SK-N-MC (cell line): Measurements from ENCODE around the gene PSMC3.

Experiments used
- EZH2 ChIP-seq: fragments of 200-600 bp; sonication (generic); IDR thresholded peaks from one replicate; pipeline ENCODE4 v1.6.1; 2017; ENCODE audit warnings: antibody characterized with exemption
- POLR2AphosphoS5 ChIP-seq: IDR thresholded peaks from 2 replicates; pipeline ENCODE4 v1.6.1; 2012; ENCODE audit warnings: mild to moderate bottlenecking, low read depth, low read length, borderline replicate concordance

DNA sequence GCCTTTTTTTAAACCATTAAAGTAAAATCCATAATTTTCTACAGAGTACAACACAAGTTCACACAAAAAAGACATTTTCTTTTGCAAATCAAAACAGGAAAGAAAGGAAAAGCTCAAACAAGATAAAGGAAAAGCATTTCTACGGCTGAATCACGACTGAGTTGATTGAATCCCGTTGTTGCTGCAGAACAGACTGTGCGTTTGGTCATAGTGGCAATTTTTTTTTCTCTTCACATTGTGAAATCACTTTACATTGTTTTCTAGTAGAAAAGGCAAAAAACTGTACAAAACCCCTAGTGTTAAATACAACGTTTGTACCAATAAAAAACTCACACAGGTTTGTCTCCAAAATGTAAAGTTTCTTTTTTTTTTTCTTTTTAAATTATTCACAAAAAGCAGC is 40.0 kb upstream of the PSMC3 start:
- TF ChIP-seq POLR2AphosphoS5 (no peak), EZH2 (no peak)
